Measurements from ENCODE around the gene RTP3.

The RTP3 gene

DNA sequence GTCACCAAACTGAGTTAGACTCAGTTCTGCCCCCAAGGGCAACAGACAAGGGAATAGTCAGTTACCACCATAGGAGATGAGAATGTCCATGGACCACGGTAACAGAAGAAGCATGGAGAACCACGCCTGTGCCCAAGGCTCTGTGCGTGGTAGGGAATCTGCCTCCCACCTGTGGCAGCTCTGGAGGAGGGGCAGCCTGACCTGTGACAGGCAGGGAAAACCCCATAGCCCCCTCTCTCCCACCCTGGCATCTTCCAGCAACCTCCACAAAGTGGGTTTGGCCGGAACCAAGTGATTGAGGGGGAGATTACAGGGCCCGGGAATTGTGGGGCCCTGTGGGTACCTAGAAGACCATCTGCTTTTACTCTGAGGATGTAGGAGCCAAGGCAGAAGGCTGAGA, 18.8 kb upstream of the RTP3 start:
- H3K4me3 ChIP-seq (ENCODE audit: low read length), result no peak overlapping the region
- TF ChIP-seq, protein P1, sequence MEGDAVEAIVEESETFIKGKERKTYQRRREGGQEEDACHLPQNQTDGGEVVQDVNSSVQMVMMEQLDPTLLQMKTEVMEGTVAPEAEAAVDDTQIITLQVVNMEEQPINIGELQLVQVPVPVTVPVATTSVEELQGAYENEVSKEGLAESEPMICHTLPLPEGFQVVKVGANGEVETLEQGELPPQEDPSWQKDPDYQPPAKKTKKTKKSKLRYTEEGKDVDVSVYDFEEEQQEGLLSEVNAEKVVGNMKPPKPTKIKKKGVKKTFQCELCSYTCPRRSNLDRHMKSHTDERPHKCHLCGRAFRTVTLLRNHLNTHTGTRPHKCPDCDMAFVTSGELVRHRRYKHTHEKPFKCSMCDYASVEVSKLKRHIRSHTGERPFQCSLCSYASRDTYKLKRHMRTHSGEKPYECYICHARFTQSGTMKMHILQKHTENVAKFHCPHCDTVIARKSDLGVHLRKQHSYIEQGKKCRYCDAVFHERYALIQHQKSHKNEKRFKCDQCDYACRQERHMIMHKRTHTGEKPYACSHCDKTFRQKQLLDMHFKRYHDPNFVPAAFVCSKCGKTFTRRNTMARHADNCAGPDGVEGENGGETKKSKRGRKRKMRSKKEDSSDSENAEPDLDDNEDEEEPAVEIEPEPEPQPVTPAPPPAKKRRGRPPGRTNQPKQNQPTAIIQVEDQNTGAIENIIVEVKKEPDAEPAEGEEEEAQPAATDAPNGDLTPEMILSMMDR (conservative IDR thresholded peaks at IDR 0.05; ENCODE audit: low read length), result no peak

DNA sequence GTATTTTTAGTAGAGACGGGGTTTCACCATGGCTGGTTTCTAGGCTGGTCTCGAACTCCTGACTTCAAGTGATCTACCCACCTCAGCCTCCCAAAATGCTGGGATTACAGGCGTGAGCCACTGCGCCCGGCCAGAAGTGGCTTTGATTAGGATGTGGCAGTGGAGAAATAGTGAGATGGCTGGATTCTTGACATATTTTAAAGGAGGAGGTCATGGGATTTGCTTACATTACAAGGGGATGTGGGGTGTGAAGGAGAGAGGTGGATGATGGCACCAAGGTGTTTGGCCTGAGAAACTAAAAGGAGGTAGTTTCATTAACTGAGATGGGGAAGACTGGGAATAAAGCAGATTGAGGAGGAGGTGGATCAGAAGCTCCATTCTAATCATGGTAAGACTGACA, 18.1 kb upstream of the RTP3 start:
- H3K4me3 ChIP-seq (ENCODE audit: low read length), result no peak overlapping the region
- TF ChIP-seq, protein P1 (conservative IDR thresholded peaks at IDR 0.05; ENCODE audit: low read length), result no peak
- DNase-seq (ENCODE audit: low read depth), result no peak

More for the DNA sequence above, 18.8 kb upstream of the RTP3 start:
- DNase-seq (ENCODE audit: low read depth), result no peak

DNA sequence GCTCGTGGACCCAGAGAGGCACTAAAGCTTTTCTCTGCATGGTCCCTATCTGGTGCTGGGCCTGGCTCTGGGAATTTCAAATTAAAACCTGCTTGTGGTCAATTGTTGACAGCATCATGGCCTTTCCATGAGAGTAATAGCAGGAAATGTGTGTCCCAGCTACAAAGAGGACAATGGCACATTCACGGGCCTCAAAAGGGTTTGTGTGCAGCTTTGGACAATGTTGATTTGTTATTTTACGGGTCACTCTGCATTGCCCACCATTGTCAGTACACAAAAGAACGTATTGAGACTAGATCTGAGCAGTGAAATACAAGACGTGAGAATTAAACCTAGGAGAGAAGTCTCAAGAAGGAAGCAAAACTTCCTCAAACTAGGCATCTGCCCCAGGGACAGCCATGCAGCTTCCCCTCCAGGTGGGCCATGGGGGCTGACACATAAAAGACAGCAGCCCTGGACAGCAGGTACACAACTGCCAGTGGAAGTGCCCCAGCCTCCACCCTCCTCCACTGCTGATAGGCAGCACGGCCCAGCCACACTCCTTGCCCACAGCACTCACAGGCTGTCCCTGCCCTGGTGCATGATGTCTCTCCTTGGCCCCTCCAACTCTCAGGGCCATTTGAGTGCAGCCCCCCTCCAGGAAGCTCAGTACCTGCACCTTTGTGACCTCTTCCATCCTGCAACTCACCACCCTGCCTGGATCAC, 17.1 kb upstream of the RTP3 start:
- no peak overlapping the region for H3K4me3 ChIP-seq (ENCODE audit: low read length)
- DNase-seq (ENCODE audit: low read depth), result no peak
- TF ChIP-seq, protein P1 (conservative IDR thresholded peaks at IDR 0.05; ENCODE audit: low read length), result no peak

DNA sequence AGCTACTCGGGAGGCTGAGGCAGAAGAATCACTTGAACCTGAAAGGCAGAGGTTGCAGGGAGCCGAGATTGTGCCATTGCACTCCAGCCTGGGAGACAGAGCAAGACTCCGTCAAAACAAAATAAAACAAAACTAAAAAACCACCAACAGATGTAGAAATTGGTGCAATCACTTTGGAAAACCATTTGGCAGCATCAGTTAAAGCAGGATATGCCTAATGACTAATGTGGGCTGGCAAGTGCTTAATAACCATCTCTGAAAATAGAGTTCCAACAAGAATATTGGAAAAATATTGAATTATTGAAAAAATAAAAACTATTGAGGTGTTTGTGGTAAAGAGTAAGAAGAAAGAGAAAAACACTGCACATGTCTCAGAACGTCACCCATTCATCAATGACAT, 16.1 kb upstream of the RTP3 start:
- DNase-seq (ENCODE audit: low read depth), result peak; percentile 80
- TF ChIP-seq, protein P1 (conservative IDR thresholded peaks at IDR 0.05; ENCODE audit: low read length), result no peak

DNA sequence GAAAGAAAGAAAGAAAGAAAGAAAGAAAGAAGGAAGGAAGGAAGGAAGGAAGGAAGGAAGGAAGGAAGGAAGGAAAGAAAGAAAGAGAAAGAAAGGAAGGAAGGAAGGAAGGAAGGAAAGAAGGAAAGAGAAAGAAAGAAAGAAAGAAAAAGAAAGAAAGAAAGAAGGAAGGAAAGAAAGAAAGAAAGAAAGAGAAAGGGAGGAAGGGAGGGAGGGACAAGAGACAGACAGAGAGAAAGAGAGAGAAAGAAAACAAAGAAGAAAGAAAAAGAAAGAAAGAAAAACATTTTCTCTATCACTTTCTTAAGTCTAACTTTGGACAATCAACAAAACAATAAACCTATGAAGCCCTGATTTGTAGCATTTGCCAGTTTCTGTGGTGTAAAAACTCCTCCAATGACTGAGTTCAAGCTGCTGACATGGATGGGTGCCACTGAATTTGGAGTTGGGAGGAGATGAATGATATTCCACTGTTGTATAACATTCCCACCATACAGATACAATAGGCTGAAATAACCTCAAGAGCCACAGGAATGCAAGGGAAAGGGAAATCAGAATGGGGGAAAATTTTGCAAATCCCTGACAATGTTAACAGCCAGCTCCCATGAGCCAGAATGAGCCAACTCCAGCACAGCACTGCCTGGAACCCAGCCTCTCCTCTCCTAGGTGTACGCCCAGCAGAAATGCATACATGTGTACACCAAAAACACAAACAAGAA, 15.0 kb upstream of the RTP3 start:
- H3K4me3 ChIP-seq (ENCODE audit: low read length), result no peak overlapping the region
- DNase-seq (ENCODE audit: low read depth), result peak; percentile 97
- TF ChIP-seq, protein P1 (conservative IDR thresholded peaks at IDR 0.05; ENCODE audit: low read length), result no peak

More for the DNA sequence above, 16.1 kb upstream of the RTP3 start:
- H3K4me3 ChIP-seq (ENCODE audit: low read length), result no peak overlapping the region

DNA sequence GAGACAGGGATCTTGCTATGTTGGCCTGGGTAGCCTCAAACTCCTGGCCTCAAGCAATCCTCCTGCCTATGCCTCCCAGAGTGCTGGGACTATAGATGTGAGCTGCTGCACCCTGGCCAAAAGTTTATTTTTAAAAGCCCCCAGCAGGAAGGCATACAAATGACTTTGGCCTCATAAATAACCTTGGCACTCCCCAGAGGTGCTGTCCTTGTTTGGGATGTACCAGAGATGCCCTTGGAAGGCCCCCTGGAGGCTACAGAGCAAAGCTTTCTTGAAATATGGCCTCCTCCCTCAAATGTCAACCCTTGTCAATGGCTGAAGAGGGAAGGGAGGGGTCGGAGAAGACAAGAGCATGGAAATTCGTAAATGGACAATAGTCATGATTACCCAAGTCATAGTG, 14.0 kb upstream of the RTP3 start:
- no peak for DNase-seq (ENCODE audit: low read depth)
- TF ChIP-seq, protein P1 (conservative IDR thresholded peaks at IDR 0.05; ENCODE audit: low read length), result no peak
- no peak overlapping the region for H3K4me3 ChIP-seq (ENCODE audit: low read length)

DNA sequence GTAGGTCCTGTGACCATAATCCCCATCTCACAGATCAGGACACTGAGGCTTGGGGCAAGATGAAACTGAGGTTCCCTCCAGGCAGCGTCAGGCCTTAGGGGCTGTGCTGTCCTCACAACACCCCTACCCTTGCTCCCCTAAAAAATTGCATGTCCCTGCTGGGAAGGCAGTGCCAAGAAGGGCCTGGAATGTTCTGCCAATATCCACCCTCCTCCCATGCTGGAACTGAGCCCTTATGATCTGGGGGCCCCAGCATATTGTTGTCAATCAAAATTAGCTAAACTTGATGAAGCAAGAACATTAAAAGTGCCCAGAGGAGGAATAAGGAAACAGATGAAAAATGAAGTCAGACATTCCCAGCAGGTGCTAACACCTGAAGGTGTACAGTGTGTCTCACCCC, 13.4 kb upstream of the RTP3 start:
- TF ChIP-seq, protein P1 (conservative IDR thresholded peaks at IDR 0.05; ENCODE audit: low read length), result no peak
- DNase-seq (ENCODE audit: low read depth), result no peak
- no peak overlapping the region for H3K4me3 ChIP-seq (ENCODE audit: low read length)
